ENCODE data around the gene RPL21. TPM values are rescaled to one million over a fixed set of nuclear protein-coding genes. Genes with fewer than 3 reads are reported as not detected.
"Not testable (repeated sequence)": the region's sequence is repeated elsewhere in the genome, so short reads cannot be mapped to it uniquely, and the experiment has no call there.

RPL21 gene
- total and polyA plus RNA-seq, 2 experiments from 2014 or later = 358 to 960 TPM

DNA sequence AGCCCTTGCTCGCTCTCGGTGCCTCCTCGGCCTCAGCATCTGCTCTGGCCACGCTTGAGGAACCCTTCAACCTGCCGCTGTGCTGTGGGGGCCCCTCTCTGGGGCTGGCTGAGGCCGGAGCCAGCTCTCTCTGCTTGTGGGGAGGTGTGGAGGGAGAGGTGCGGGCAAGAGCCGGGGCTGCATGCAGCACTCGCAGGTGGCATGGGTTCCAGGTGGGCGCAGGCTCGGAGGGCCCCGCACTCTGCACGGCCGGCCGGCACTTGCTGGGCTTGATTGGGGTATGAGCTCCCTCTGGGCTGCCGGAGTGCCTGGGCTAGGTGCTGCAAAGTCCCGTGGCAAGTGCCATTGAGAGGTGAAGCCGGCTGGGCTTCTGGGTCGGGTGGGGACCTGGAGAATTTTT lies 31.7 kb upstream of the RPL21 start:
- Histone ChIP-seq H4K20me1 (ENCODE audit: insufficient read depth, poor library complexity, severe bottlenecking) (no peaks in the 10 kb centered on the region), H3K9me3 (ENCODE audit: low read depth) (no peaks in the 10 kb centered on the region), H2AFZ (no peak overlapping the region), H3K4me2 (no peak overlapping the region), H3K27ac (no peak overlapping the region), H3K4me3 (no peak overlapping the region), H3K9me2 (replicated peaks; ENCODE audit: insufficient read depth) (no peaks in the 10 kb centered on the region), H3K27me3 (no peaks in the 10 kb centered on the region), H3K36me3 (replicated peaks; ENCODE audit: insufficient read depth, low read depth) (no peaks in the 10 kb centered on the region), H3K4me1 (ENCODE audit: insufficient read depth) (no peaks in the 10 kb centered on the region), H3K79me2 (no peaks in the 10 kb centered on the region)
- no peak for DNase-seq (ENCODE audit: low spot score)
- WGBS (ENCODE audit: low lambda C conversion rate, missing lambda C conversion rate) = 91% methylated on average over 19 of the region's 19 CpGs
- TF ChIP-seq EZH2 (IDR thresholded peaks at IDR 0.05; ENCODE audit: borderline replicate concordance) (no peak), EZH2phosphoT487 (IDR thresholded peaks at IDR 0.05; ENCODE audit: low read depth, severe bottlenecking, unreplicated experiment) (no peak)
- TF ChIP-seq, protein P1, sequence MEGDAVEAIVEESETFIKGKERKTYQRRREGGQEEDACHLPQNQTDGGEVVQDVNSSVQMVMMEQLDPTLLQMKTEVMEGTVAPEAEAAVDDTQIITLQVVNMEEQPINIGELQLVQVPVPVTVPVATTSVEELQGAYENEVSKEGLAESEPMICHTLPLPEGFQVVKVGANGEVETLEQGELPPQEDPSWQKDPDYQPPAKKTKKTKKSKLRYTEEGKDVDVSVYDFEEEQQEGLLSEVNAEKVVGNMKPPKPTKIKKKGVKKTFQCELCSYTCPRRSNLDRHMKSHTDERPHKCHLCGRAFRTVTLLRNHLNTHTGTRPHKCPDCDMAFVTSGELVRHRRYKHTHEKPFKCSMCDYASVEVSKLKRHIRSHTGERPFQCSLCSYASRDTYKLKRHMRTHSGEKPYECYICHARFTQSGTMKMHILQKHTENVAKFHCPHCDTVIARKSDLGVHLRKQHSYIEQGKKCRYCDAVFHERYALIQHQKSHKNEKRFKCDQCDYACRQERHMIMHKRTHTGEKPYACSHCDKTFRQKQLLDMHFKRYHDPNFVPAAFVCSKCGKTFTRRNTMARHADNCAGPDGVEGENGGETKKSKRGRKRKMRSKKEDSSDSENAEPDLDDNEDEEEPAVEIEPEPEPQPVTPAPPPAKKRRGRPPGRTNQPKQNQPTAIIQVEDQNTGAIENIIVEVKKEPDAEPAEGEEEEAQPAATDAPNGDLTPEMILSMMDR (IDR thresholded peaks at IDR 0.05; ENCODE audit: poor library complexity) = no peak

DNA sequence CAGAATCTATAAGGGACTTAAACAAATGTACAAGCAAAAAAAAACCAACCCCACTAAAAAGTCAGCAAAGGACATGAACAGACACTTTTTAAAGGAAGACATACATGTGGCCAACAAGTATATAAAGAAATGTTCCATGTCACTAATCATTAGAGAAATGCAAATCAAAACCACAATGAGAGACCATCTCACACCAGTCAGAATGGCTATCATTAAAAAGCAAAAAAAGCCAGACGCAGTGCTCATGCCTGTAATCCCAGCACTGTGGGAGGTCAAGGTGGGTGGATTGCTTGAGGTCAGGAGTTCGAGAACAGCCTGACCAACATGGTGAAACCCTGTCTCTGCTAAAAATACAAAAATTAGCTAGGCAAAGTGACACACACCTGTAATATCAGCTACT lies 29.3 kb upstream of the RPL21 start:
- 77% methylated on average over 2 of the region's 2 CpGs for WGBS (ENCODE audit: low lambda C conversion rate, missing lambda C conversion rate)
- H3K9me3 ChIP-seq (ENCODE audit: low read depth); H3K27me3 ChIP-seq; H3K79me2 ChIP-seq; DNase-seq (ENCODE audit: low spot score); H3K4me1 ChIP-seq (ENCODE audit: insufficient read depth); H2AFZ ChIP-seq; H3K36me3 ChIP-seq (replicated peaks; ENCODE audit: insufficient read depth, low read depth); H3K9me2 ChIP-seq (replicated peaks; ENCODE audit: insufficient read depth); H3K27ac ChIP-seq; H3K4me3 ChIP-seq; H4K20me1 ChIP-seq (ENCODE audit: insufficient read depth, poor library complexity, severe bottlenecking); H3K4me2 ChIP-seq: not testable (repeated sequence)

DNA sequence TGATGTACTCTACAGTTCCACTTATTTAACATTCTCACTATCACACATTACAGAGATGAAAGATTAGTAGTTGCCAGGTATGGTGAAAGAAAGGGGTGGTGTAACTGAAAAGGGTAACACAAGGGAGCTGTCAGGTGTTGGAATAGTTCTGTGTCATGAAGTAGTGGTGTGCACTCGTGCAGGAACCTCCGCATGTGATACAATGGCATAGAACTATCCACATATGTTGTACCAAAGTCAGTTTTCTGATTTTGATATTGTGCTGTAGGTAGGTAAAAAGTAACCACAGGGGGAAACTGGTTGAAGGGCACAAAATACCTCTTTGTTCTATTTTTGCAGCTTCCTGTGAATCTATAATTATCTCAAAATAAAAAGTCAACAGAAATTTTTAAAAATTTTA lies 24.4 kb upstream of the RPL21 start:
- Histone ChIP-seq H3K9me2 (replicated peaks; ENCODE audit: insufficient read depth) (no peaks in the 10 kb centered on the region), H3K4me1 (ENCODE audit: insufficient read depth) (no peaks in the 10 kb centered on the region), H3K36me3 (replicated peaks; ENCODE audit: insufficient read depth, low read depth) (no peaks in the 10 kb centered on the region), H3K4me3 (no peak overlapping the region), H3K79me2 (no peaks in the 10 kb centered on the region), H3K27me3 (no peaks in the 10 kb centered on the region), H3K27ac (no peak overlapping the region), H3K9me3 (ENCODE audit: low read depth) (no peaks in the 10 kb centered on the region), H2AFZ (no peak overlapping the region), H4K20me1 (ENCODE audit: insufficient read depth, poor library complexity, severe bottlenecking) (no peaks in the 10 kb centered on the region), H3K4me2 (no peak overlapping the region)
- WGBS (ENCODE audit: low lambda C conversion rate, missing lambda C conversion rate) = 96% methylated on average over 2 of the region's 2 CpGs
- no peak for TF ChIP-seq EZH2phosphoT487 (IDR thresholded peaks at IDR 0.05; ENCODE audit: low read depth, severe bottlenecking, unreplicated experiment)
- TF ChIP-seq EZH2 (IDR thresholded peaks at IDR 0.05; ENCODE audit: borderline replicate concordance) = no peak
- TF ChIP-seq, protein P1 (IDR thresholded peaks at IDR 0.05; ENCODE audit: poor library complexity) = no peak
- no peak for DNase-seq (ENCODE audit: low spot score)

DNA sequence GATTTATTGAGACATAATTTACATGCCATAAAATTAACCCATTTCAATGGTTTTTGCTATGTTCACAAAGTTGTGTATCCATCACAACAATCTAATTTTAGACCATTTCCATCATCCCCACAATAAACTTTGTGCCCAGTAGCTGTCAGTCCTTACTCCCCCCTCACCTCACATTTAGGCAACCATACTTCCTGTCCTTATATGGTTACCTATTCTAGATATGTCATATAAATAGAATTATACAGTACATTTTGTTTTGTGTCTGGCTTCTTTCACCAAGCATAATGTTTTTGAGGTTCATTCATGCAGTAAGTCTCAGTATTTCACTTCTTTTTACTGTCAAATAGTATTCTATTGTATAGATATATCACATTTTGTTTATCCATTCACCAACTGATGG lies 23.2 kb upstream of the RPL21 start:
- no peak overlapping the region for H3K4me3 ChIP-seq
- H3K36me3 ChIP-seq (replicated peaks; ENCODE audit: insufficient read depth, low read depth) = no peaks in the 10 kb centered on the region
- no peak overlapping the region for H3K4me2 ChIP-seq
- no peak for TF ChIP-seq EZH2phosphoT487 (IDR thresholded peaks at IDR 0.05; ENCODE audit: low read depth, severe bottlenecking, unreplicated experiment)
- no peak for TF ChIP-seq EZH2 (IDR thresholded peaks at IDR 0.05; ENCODE audit: borderline replicate concordance)
- TF ChIP-seq, protein P1 (IDR thresholded peaks at IDR 0.05; ENCODE audit: poor library complexity) = no peak
- H3K27ac ChIP-seq = no peak overlapping the region
- no peaks in the 10 kb centered on the region for H4K20me1 ChIP-seq (ENCODE audit: insufficient read depth, poor library complexity, severe bottlenecking)
- no peaks in the 10 kb centered on the region for H3K9me3 ChIP-seq (ENCODE audit: low read depth)
- DNase-seq (ENCODE audit: low spot score) = no peak
- H2AFZ ChIP-seq = no peak overlapping the region
- no peaks in the 10 kb centered on the region for H3K79me2 ChIP-seq
- H3K27me3 ChIP-seq = no peaks in the 10 kb centered on the region
- H3K4me1 ChIP-seq (ENCODE audit: insufficient read depth) = no peaks in the 10 kb centered on the region
- H3K9me2 ChIP-seq (replicated peaks; ENCODE audit: insufficient read depth) = no peaks in the 10 kb centered on the region
